HFFc6 (cell line): ENCODE measurements around the gene DENND5B. TPM values are rescaled to one million over a fixed set of nuclear protein-coding genes. Genes with fewer than 3 reads are reported as not detected.

ENCODE experiments used
- DNase-seq: peaks from one replicate; pipeline ENCODE4 v3.0.0-alpha.2; 2018
- H3K27ac Mint-ChIP-seq: 2 replicates; pipeline ENCODE4 v1.8.0; 2020; ENCODE audit warnings: mild to moderate bottlenecking, mixed read lengths
- H3K27me3 Mint-ChIP-seq: 2 replicates; pipeline ENCODE4 v1.8.0; 2021; ENCODE audit warnings: mild to moderate bottlenecking, moderate library complexity, mixed read lengths; ENCODE audit not compliant: insufficient read depth
- H3K36me3 Mint-ChIP-seq: 2 replicates; pipeline ENCODE4 v1.8.0; 2021; ENCODE audit warnings: low read depth, mixed read lengths
- H3K4me1 Mint-ChIP-seq: 2 replicates; pipeline ENCODE4 v1.8.0; 2020; ENCODE audit warnings: low read depth, mixed read lengths
- H3K4me3 Mint-ChIP-seq: 2 replicates; pipeline ENCODE4 v1.8.0; 2020; ENCODE audit warnings: mild to moderate bottlenecking, moderate library complexity, mixed read lengths
- H3K9me3 Mint-ChIP-seq: 2 replicates; pipeline ENCODE4 v1.8.0; 2020; ENCODE audit warnings: mild to moderate bottlenecking, mixed read lengths
- CTCF ChIP-seq: fragments of 200-600 bp; sonication (generic); IDR thresholded peaks from 2 replicates; pipeline ENCODE4 v1.5.0; 2021; ENCODE audit warnings: antibody characterized with exemption, mild to moderate bottlenecking
- total RNA-seq, 6 experiments: library from RNA; stranded (reverse); fragmentation: NEBNext Ultra II Directional; extraction: Animal tissue kit (Norgen Biotek cat#: 25700); gene quantifications; 2 replicates in 1 of 6; 3 replicates in 5 of 6; pipeline ENCODE4 v1.2.3, GENCODE V29; 2021

Gene DENND5B
- total RNA-seq, 6 experiments from 2014 or later = 9.5 to 11.4 (median 10.1) TPM

- Mint-ChIP-seq H3K4me3 (no peak overlapping the region), H3K27ac (no peak overlapping the region), H3K9me3 (no peaks in the 10 kb centered on the region), H3K36me3 (no peaks in the 10 kb centered on the region), H3K4me1 (peaks cover 35% of the 10 kb centered on the region), H3K27me3 (no peaks in the 10 kb centered on the region)
- TF ChIP-seq CTCF = no peak
- no peak for DNase-seq
Measured at GRCh38 chr12:31514912-31515311, 76.0 kb downstream of the DENND5B start.

GRCh38 chr12:31510034-31510433 lies 80.9 kb downstream of the DENND5B start:
- no peak for DNase-seq
- Mint-ChIP-seq H3K27me3 (no peaks in the 10 kb centered on the region), H3K27ac (no peak overlapping the region), H3K4me1 (peaks cover 31% of the 10 kb centered on the region), H3K4me3 (no peak overlapping the region), H3K36me3 (no peaks in the 10 kb centered on the region), H3K9me3 (0 out of 2 replicates have a peak, but pooled peaks cover under 1% of the 10 kb centered on the region)
- TF ChIP-seq CTCF = no peak

GRCh38 chr12:31508436-31509150 lies 82.3 kb downstream of the DENND5B start:
- Mint-ChIP-seq H3K9me3 (0 out of 2 replicates have a peak, but pooled peaks cover 5% of the 10 kb centered on the region), H3K27ac (no peak overlapping the region; the same call in 1 of the 2 replicates), H3K4me3 (no peak overlapping the region), H3K36me3 (no peaks in the 10 kb centered on the region), H3K4me1 (peaks cover 31% of the 10 kb centered on the region), H3K27me3 (no peaks in the 10 kb centered on the region)
- DNase-seq = no peak
- TF ChIP-seq CTCF = no peak

GRCh38 chr12:31507966-31508365 lies 83.0 kb downstream of the DENND5B start:
- H3K9me3 Mint-ChIP-seq = 0 out of 2 replicates have a peak, but pooled peaks cover 5% of the 10 kb centered on the region
- DNase-seq = no peak
- H3K27me3 Mint-ChIP-seq = no peaks in the 10 kb centered on the region
- H3K4me1 Mint-ChIP-seq = peaks cover 31% of the 10 kb centered on the region
- TF ChIP-seq CTCF = no peak
- no peaks in the 10 kb centered on the region for H3K36me3 Mint-ChIP-seq
- H3K27ac Mint-ChIP-seq = no peak overlapping the region; the same call in 1 of the 2 replicates
- no peak overlapping the region for H3K4me3 Mint-ChIP-seq

- H3K9me3 Mint-ChIP-seq = 0 out of 2 replicates have a peak, but pooled peaks cover 5% of the 10 kb centered on the region
- TF ChIP-seq CTCF = no peak
- H3K27ac Mint-ChIP-seq = peak overlapping the region; percentile 69
- H3K27me3 Mint-ChIP-seq = no peaks in the 10 kb centered on the region
- H3K4me3 Mint-ChIP-seq = peak overlapping the region; percentile 55
- H3K36me3 Mint-ChIP-seq = no peaks in the 10 kb centered on the region
- peaks cover 31% of the 10 kb centered on the region for H3K4me1 Mint-ChIP-seq
- peak; percentile 22 for DNase-seq
Measured at GRCh38 chr12:31506515-31507306, 84.2 kb downstream of the DENND5B start.
